Progenitor cell of endocrine pancreas (in vitro differentiated cells): ENCODE data around the gene HSPA1B. TPM values are rescaled to one million over a fixed set of nuclear protein-coding genes. Genes with fewer than 3 reads are reported as not detected.

Experiments used
- DNase-seq: peaks from one replicate; pipeline ENCODE4 v3.0.0; 2021; ENCODE audit warnings: low spot score; ENCODE audit not compliant: unreplicated experiment
- H3K27ac Mint-ChIP-seq: 2 replicates; pipeline ENCODE4 v1.8.0; 2021; ENCODE audit warnings: mild to moderate bottlenecking, moderate library complexity, mixed read lengths
- H3K27me3 Mint-ChIP-seq: 2 replicates; pipeline ENCODE4 v1.8.0; 2021; ENCODE audit warnings: mixed read lengths
- H3K36me3 Mint-ChIP-seq: 2 replicates; pipeline ENCODE4 v1.8.0; 2022; ENCODE audit warnings: mixed read lengths; ENCODE audit not compliant: insufficient read depth
- H3K4me1 Mint-ChIP-seq: 2 replicates; pipeline ENCODE4 v1.8.0; 2021; ENCODE audit warnings: low read depth, mixed read lengths
- H3K4me3 Mint-ChIP-seq: 2 replicates; pipeline ENCODE4 v1.8.0; 2021; ENCODE audit warnings: low read depth, mild to moderate bottlenecking, moderate library complexity, mixed read lengths
- H3K9me3 Mint-ChIP-seq: 2 replicates; pipeline ENCODE4 v1.8.0; 2021; ENCODE audit warnings: low read depth, mixed read lengths
- CTCF ChIP-seq: fragments of 200-600 bp; sonication (generic); IDR thresholded peaks from one replicate; pipeline ENCODE4 v1.5.0; 2021; ENCODE audit warnings: antibody characterized with exemption, mild to moderate bottlenecking; ENCODE audit not compliant: unreplicated experiment
- total RNA-seq: library from RNA; stranded (reverse); gene quantifications from 2 replicates; pipeline ENCODE4 v1.2.1, GENCODE V29; 2021

Gene HSPA1B
- total RNA-seq, 1 donor from 2014 or later, result 165 TPM

GRCh38 chr6:31879143-31879542 is 51.6 kb downstream of the HSPA1B start:
- peaks cover 14% of the 10 kb centered on the region for H3K36me3 Mint-ChIP-seq
- H3K27ac Mint-ChIP-seq, result peak overlapping the region; percentile 57
- peaks cover 17% of the 10 kb centered on the region for H3K4me1 Mint-ChIP-seq
- H3K27me3 Mint-ChIP-seq, result no peaks in the 10 kb centered on the region
- no peak for DNase-seq
- no peak for TF ChIP-seq CTCF
- H3K9me3 Mint-ChIP-seq, result no peaks in the 10 kb centered on the region
- no peak overlapping the region for H3K4me3 Mint-ChIP-seq

Other genes with a start within 250 kb of the HSPA1B start
- 0.57 TPM in 1 of 2 replicates, not detected in the other for gene LTB, start 245.3 kb upstream of the HSPA1B start, total RNA-seq
- gene LST1, start 241.5 kb upstream of the HSPA1B start, total RNA-seq, result not detected in 2 replicates
- gene NCR3, start 234.7 kb upstream of the HSPA1B start, total RNA-seq, result not detected in 2 replicates
- gene AIF1, start 212.5 kb upstream of the HSPA1B start, total RNA-seq, result 1.7 and 3.1 TPM in 2 replicates
- gene PRRC2A, start 207.0 kb upstream of the HSPA1B start, total RNA-seq, result 272 and 273 TPM in 2 replicates
- gene BAG6, start 175.1 kb upstream of the HSPA1B start, total RNA-seq, result 458 and 471 TPM in 2 replicates
- 7.1 and 7.5 TPM in 2 replicates for gene APOM, start 171.8 kb upstream of the HSPA1B start, total RNA-seq
- 23.6 and 24.1 TPM in 2 replicates for gene C6orf47, start 167.0 kb upstream of the HSPA1B start, total RNA-seq
- gene GPANK1, start 162.7 kb upstream of the HSPA1B start, total RNA-seq, result 15.2 and 18.0 TPM in 2 replicates
- 163 and 165 TPM in 2 replicates for gene CSNK2B, start 161.7 kb upstream of the HSPA1B start, total RNA-seq
- gene LY6G5B, start 157.8 kb upstream of the HSPA1B start, total RNA-seq, result 24.8 and 30.6 TPM in 2 replicates
- 4.4 and 6.5 TPM in 2 replicates for gene LY6G5C, start 146.7 kb upstream of the HSPA1B start, total RNA-seq
- 93.0 and 96.9 TPM in 2 replicates for gene ABHD16A, start 124.4 kb upstream of the HSPA1B start, total RNA-seq
- gene LY6G6F, start 120.9 kb upstream of the HSPA1B start, total RNA-seq, result not detected in 2 replicates
- gene LY6G6D, start 112.4 kb upstream of the HSPA1B start, total RNA-seq, result not detected in 2 replicates
- gene LY6G6C, start 106.0 kb upstream of the HSPA1B start, total RNA-seq, result 0.60 and 1.3 TPM in 2 replicates
- gene MPIG6B, start 104.4 kb upstream of the HSPA1B start, total RNA-seq, result not detected in 2 replicates
- 218 and 233 TPM in 2 replicates for gene DDAH2, start 98.4 kb upstream of the HSPA1B start, total RNA-seq
- 275 and 286 TPM in 2 replicates for gene CLIC1, start 91.2 kb upstream of the HSPA1B start, total RNA-seq
- gene MSH5, start 87.7 kb upstream of the HSPA1B start, total RNA-seq, result 45.0 and 51.3 TPM in 2 replicates
- gene SAPCD1, start 65.1 kb upstream of the HSPA1B start, total RNA-seq, result 8.6 and 11.9 TPM in 2 replicates
- 9.5 and 11.6 TPM in 2 replicates for gene VWA7, start 50.4 kb upstream of the HSPA1B start, total RNA-seq
- gene VARS1, start 32.0 kb upstream of the HSPA1B start, total RNA-seq, result 85.6 and 92.6 TPM in 2 replicates
- 80.4 and 82.9 TPM in 2 replicates for gene LSM2, start 20.8 kb upstream of the HSPA1B start, total RNA-seq
- gene HSPA1L, start 12.5 kb upstream of the HSPA1B start, total RNA-seq, result 2.4 and 2.5 TPM in 2 replicates
- 52.5 and 56.6 TPM in 2 replicates for gene HSPA1A, start 12.2 kb upstream of the HSPA1B start, total RNA-seq
- gene NEU1, start 35.1 kb downstream of the HSPA1B start, total RNA-seq, result 52.4 and 57.4 TPM in 2 replicates
- gene SLC44A4, start 51.3 kb downstream of the HSPA1B start, total RNA-seq, result 17.5 and 19.1 TPM in 2 replicates
- 161 and 175 TPM in 2 replicates for gene EHMT2, start 70.0 kb downstream of the HSPA1B start, total RNA-seq
- 47.1 and 55.5 TPM in 2 replicates for gene ZBTB12, start 74.3 kb downstream of the HSPA1B start, total RNA-seq
- gene C2, start 100.0 kb downstream of the HSPA1B start, total RNA-seq, result 0.47 and 0.65 TPM in 2 replicates
- 3.9 and 4.7 TPM in 2 replicates for gene CFB, start 118.4 kb downstream of the HSPA1B start, total RNA-seq
- gene NELFE, start 131.2 kb downstream of the HSPA1B start, total RNA-seq, result 67.2 and 71.8 TPM in 2 replicates
- 97.9 and 103 TPM in 2 replicates for gene SKIC2, start 131.4 kb downstream of the HSPA1B start, total RNA-seq
- 26.3 and 29.4 TPM in 2 replicates for gene DXO, start 144.4 kb downstream of the HSPA1B start, total RNA-seq
- gene C4A, start 154.3 kb downstream of the HSPA1B start, total RNA-seq, result 13.1 and 14.1 TPM in 2 replicates
- gene C4B, start 187.1 kb downstream of the HSPA1B start, total RNA-seq, result 6.6 and 8.4 TPM in 2 replicates
- gene CYP21A2, start 210.7 kb downstream of the HSPA1B start, total RNA-seq, result 0.38 and 0.67 TPM in 2 replicates